Lower leg skin (tissue), 3 donors: ENCODE data around the gene TMEM127.

Experiments used
- POLR2A ChIP-seq, 2 donors: fragments of 450-650 bp; IDR thresholded peaks; one replicate each; pipeline ENCODE4 v1.6.1; 2016 to 2017; ENCODE audit warnings: antibody characterized with exemption in 2 of 2, mild to moderate bottlenecking in 1 of 2, moderate library complexity in 1 of 2
- TF ChIP-seq, protein P1 (sequence below), 3 donors: fragments of 450-650 bp; IDR thresholded peaks; one replicate each; pipeline ENCODE4 v1.5.1; 2016; ENCODE audit warnings: antibody characterized with exemption in 3 of 3, mild to moderate bottlenecking in 3 of 3, moderate library complexity in 2 of 3

DNA sequence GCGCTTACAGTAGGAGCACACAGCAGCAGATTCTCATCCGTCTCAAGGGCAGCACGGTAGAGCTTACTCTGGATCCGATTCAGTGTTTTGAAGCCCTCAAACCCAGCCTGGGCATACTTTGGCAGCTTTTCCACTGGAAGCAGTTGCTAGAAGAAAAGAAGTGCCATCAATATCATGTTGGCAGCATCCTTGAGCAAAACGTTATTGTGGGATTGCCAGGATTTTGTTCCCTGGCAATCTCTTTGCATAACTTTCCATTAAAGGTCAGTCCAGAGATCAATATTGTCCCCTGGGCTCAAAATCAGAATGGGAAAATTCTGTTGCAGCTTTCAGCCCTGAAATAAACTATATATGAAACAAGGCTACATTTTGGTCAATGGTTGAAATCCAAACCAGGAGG lies 31.1 kb upstream of the TMEM127 start:
- TF ChIP-seq, protein P1, sequence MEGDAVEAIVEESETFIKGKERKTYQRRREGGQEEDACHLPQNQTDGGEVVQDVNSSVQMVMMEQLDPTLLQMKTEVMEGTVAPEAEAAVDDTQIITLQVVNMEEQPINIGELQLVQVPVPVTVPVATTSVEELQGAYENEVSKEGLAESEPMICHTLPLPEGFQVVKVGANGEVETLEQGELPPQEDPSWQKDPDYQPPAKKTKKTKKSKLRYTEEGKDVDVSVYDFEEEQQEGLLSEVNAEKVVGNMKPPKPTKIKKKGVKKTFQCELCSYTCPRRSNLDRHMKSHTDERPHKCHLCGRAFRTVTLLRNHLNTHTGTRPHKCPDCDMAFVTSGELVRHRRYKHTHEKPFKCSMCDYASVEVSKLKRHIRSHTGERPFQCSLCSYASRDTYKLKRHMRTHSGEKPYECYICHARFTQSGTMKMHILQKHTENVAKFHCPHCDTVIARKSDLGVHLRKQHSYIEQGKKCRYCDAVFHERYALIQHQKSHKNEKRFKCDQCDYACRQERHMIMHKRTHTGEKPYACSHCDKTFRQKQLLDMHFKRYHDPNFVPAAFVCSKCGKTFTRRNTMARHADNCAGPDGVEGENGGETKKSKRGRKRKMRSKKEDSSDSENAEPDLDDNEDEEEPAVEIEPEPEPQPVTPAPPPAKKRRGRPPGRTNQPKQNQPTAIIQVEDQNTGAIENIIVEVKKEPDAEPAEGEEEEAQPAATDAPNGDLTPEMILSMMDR (IDR thresholded peaks at IDR 0.05): no peak
- TF ChIP-seq POLR2A (IDR thresholded peaks at IDR 0.05): no peak
